ENCODE results near the gene ITPR1. TPM values are rescaled to one million over a fixed set of nuclear protein-coding genes. Genes with fewer than 3 reads are reported as not detected.

The ITPR1 gene
- total and polyA plus RNA-seq, 10 of the 15 experiments (the other 5 are each of a cell fraction or from before 2014, with no cell fraction given), result 12.2 to 239 (median 28.4) TPM

GRCh38 chr3:4472312-4472711, 20.8 kb upstream of the ITPR1 start:
- DNase-seq (ENCODE audit: low read depth, low spot score) (no peak), FAIRE-seq (no peak), ATAC-seq (no peak)
- H2AFZ ChIP-seq (ENCODE audit: control insufficient read depth, low read depth, low read length), result no peak overlapping the region
- CTCF ChIA-PET, result interaction anchor here (0.8 to 1.6 kb wide), 2 partner anchors 14 to 161 kb away, joined by 3 read pairs; no protein-coding TSS in a partner anchor
- SMC1A ChIA-PET (ENCODE audit: uncharacterized antibody, unreplicated experiment), result interaction anchor here (1.0 to 1.3 kb wide), 2 partner anchors 8 to 23 kb away, joined by 3 read pairs; no protein-coding TSS in a partner anchor
- H3K27me3 ChIP-seq (replicated peaks in 1 of 2; ENCODE audit: control insufficient read depth in 2 of 2, insufficient read depth in 2 of 2, low read length in 1 of 2), result no peaks in the 10 kb centered on the region
- no peaks in the 10 kb centered on the region for H3K79me2 ChIP-seq (ENCODE audit: control insufficient read depth, insufficient read depth, low read length)
- no peak for TF ChIP-seq FOXM1 (IDR thresholded peaks at IDR 0.05; ENCODE audit: low read depth, low read length)
- TF ChIP-seq RAD51 (IDR thresholded peaks at IDR 0.05), result no peak
- RAD21 ChIA-PET (ENCODE audit: unreplicated experiment), result interaction anchor here (3.7 kb wide), 1 partner anchor 45 kb away, joined by 15 read pairs; no protein-coding TSS in a partner anchor
- H4K20me1 ChIP-seq (ENCODE audit: control insufficient read depth, insufficient read depth), result no peaks in the 10 kb centered on the region
- peaks cover 21% of the 10 kb centered on the region for H3K4me1 ChIP-seq (ENCODE audit: control insufficient read depth, insufficient read depth, low read length)
- no peak overlapping the region for H3K27ac ChIP-seq (ENCODE audit: control insufficient read depth, insufficient read depth)
- in situ Hi-C loops (cut with MboI) (no loop called here), intact Hi-C loops (cut with micrococcal nuclease; ENCODE audit: unreplicated experiment) (no loop called here)
- H3K4me3 ChIP-seq, result no peak overlapping the region
- BruUV-seq (replicated peaks), result no TSS peak
- no peaks in the 10 kb centered on the region for H3K36me3 ChIP-seq (ENCODE audit: control insufficient read depth in 2 of 2, insufficient read depth in 2 of 2, low read length in 1 of 2)
- POLR2A ChIA-PET, result no interaction called here
- WGBS (ENCODE audit: insufficient coverage, insufficient replicate concordance, low lambda C conversion rate, missing lambda C conversion rate), result 97% methylated on average over 2 of the region's 2 CpGs
- no peak overlapping the region for H3K9ac ChIP-seq (ENCODE audit: control insufficient read depth, insufficient read depth, low read length)
- no peak overlapping the region for H3K4me2 ChIP-seq (ENCODE audit: control insufficient read depth, insufficient read depth)
- no peaks in the 10 kb centered on the region; the same call in 1 of the 3 replicates for H3K9me3 ChIP-seq (replicated peaks; ENCODE audit: control insufficient read depth, insufficient read depth, low read length)

DNA sequence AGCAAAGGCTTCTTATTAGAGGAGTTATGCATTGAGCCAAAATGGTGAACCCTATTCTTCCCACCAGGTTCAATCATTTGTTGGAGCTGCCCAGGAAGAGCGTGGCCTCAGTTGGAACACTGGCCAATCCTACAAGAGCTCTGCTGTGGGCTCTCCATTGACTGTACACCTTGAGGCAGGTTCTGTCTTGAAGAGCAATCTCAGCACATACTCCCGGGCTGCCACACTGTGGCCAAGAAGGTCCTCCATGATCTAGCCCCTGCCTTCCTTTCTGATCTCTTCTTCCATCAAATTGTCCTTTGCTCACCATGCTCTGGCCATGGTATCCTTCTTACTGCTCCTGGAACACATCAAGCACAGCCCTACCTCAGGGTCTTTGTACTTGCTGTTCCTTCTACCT, 20.4 kb upstream of the ITPR1 start:
- DNase-seq (ENCODE audit: low read depth, low spot score) (no peak), FAIRE-seq (no peak), ATAC-seq (no peak)
- Histone ChIP-seq H3K9me3 (replicated peaks; ENCODE audit: control insufficient read depth, insufficient read depth, low read length) (no peaks in the 10 kb centered on the region; the same call in 1 of the 3 replicates), H3K27ac (ENCODE audit: control insufficient read depth, insufficient read depth) (no peak overlapping the region), H3K4me1 (ENCODE audit: control insufficient read depth, insufficient read depth, low read length) (peaks cover 18% of the 10 kb centered on the region), H2AFZ (ENCODE audit: control insufficient read depth, low read depth, low read length) (no peak overlapping the region), H3K79me2 (ENCODE audit: control insufficient read depth, insufficient read depth, low read length) (no peaks in the 10 kb centered on the region), H3K36me3 (ENCODE audit: control insufficient read depth in 2 of 2, insufficient read depth in 2 of 2, low read length in 1 of 2) (no peaks in the 10 kb centered on the region), H3K4me2 (ENCODE audit: control insufficient read depth, insufficient read depth) (no peak overlapping the region), H4K20me1 (ENCODE audit: control insufficient read depth, insufficient read depth) (no peaks in the 10 kb centered on the region), H3K4me3 (no peak overlapping the region), H3K9ac (ENCODE audit: control insufficient read depth, insufficient read depth, low read length) (no peak overlapping the region), H3K27me3 (replicated peaks in 1 of 2; ENCODE audit: control insufficient read depth in 2 of 2, insufficient read depth in 2 of 2, low read length in 1 of 2) (no peaks in the 10 kb centered on the region)
- SMC1A ChIA-PET (ENCODE audit: uncharacterized antibody, unreplicated experiment), result interaction anchor here (0.9 to 1.0 kb wide), 2 partner anchors 21 to 23 kb away, joined by 3 read pairs; no protein-coding TSS in a partner anchor
- BruUV-seq (replicated peaks), result no TSS peak
- 75% methylated on average over 2 of the region's 2 CpGs for WGBS (ENCODE audit: insufficient coverage, insufficient replicate concordance, low lambda C conversion rate, missing lambda C conversion rate)
- RAD21 ChIA-PET (ENCODE audit: unreplicated experiment), result interaction anchor here (3.7 kb wide), 2 partner anchors 21 to 46 kb away, joined by 15 to 32 read pairs; partner anchors contain the start of gene ITPR1
- CTCF ChIA-PET, result interaction anchor here (1.1 to 1.6 kb wide), 2 partner anchors 31 to 161 kb away, joined by 3 read pairs; no protein-coding TSS in a partner anchor
- POLR2A ChIA-PET, result no interaction called here
- in situ Hi-C loops (cut with MboI) (no loop called here), intact Hi-C loops (cut with micrococcal nuclease; ENCODE audit: unreplicated experiment) (no loop called here)
- no peak for TF ChIP-seq ZBED1 (IDR thresholded peaks at IDR 0.05; ENCODE audit: borderline replicate concordance)
- no peak for TF ChIP-seq SPI1 (IDR thresholded peaks at IDR 0.05; ENCODE audit: borderline replicate concordance, insufficient read depth, low read depth, low read length)
- TF ChIP-seq, protein P1, sequence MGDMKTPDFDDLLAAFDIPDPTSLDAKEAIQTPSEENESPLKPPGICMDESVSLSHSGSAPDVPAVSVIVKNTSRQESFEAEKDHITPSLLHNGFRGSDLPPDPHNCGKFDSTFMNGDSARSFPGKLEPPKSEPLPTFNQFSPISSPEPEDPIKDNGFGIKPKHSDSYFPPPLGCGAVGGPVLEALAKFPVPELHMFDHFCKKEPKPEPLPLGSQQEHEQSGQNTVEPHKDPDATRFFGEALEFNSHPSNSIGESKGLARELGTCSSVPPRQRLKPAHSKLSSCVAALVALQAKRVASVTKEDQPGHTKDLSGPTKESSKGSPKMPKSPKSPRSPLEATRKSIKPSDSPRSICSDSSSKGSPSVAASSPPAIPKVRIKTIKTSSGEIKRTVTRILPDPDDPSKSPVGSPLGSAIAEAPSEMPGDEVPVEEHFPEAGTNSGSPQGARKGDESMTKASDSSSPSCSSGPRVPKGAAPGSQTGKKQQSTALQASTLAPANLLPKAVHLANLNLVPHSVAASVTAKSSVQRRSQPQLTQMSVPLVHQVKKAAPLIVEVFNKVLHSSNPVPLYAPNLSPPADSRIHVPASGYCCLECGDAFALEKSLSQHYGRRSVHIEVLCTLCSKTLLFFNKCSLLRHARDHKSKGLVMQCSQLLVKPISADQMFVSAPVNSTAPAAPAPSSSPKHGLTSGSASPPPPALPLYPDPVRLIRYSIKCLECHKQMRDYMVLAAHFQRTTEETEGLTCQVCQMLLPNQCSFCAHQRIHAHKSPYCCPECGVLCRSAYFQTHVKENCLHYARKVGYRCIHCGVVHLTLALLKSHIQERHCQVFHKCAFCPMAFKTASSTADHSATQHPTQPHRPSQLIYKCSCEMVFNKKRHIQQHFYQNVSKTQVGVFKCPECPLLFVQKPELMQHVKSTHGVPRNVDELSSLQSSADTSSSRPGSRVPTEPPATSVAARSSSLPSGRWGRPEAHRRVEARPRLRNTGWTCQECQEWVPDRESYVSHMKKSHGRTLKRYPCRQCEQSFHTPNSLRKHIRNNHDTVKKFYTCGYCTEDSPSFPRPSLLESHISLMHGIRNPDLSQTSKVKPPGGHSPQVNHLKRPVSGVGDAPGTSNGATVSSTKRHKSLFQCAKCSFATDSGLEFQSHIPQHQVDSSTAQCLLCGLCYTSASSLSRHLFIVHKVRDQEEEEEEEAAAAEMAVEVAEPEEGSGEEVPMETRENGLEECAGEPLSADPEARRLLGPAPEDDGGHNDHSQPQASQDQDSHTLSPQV (IDR thresholded peaks at IDR 0.05), result no peak
- no peak for TF ChIP-seq ASH2L (IDR thresholded peaks at IDR 0.05; ENCODE audit: borderline replicate concordance, low read depth)
- TF ChIP-seq SUPT20H (IDR thresholded peaks at IDR 0.05; ENCODE audit: borderline replicate concordance, control insufficient read depth, low read depth, low read length), result no peak
- no peak for TF ChIP-seq ATF7 (IDR thresholded peaks at IDR 0.05; ENCODE audit: low read depth)
- TF ChIP-seq, protein P2, sequence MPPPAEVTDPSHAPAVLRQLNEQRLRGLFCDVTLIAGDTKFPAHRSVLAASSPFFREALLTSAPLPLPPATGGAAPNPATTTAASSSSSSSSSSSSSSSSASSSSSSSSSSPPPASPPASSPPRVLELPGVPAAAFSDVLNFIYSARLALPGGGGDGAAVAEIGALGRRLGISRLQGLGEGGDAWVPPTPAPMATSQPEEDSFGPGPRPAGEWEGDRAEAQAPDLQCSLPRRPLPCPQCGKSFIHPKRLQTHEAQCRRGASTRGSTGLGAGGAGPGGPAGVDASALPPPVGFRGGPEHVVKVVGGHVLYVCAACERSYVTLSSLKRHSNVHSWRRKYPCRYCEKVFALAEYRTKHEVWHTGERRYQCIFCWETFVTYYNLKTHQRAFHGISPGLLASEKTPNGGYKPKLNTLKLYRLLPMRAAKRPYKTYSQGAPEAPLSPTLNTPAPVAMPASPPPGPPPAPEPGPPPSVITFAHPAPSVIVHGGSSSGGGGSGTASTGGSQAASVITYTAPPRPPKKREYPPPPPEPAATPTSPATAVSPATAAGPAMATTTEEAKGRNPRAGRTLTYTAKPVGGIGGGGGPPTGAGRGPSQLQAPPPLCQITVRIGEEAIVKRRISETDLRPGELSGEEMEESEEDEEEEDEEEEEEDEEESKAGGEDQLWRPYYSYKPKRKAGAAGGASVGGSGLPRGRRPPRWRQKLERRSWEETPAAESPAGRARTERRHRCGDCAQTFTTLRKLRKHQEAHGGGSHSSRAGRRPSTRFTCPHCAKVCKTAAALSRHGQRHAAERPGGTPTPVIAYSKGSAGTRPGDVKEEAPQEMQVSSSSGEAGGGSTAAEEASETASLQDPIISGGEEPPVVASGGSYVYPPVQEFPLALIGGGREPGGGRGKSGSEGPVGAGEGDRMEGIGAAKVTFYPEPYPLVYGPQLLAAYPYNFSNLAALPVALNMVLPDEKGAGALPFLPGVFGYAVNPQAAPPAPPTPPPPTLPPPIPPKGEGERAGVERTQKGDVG (CRISPR knock-in tag; IDR thresholded peaks at IDR 0.05), result no peak
- TF ChIP-seq ZNF207 (IDR thresholded peaks at IDR 0.05; ENCODE audit: borderline replicate concordance), result no peak

All from GM12878 (cell line).